Right lobe of liver (tissue), 6 donors: Measurements from ENCODE around the gene NUP153. TPM values are rescaled to one million over a fixed set of nuclear protein-coding genes. Genes with fewer than 3 reads are reported as not detected.
A peak's percentile ranks its signal among the peaks of the same experiment; 100 is the strongest.

Source experiments
- ATAC-seq, 4 donors: fragments of 200-7000 bp; cut with Tn5 transposase; one replicate each; pipeline ENCODE4 v1.9.1; 2020; ENCODE audit warnings: mild to moderate bottlenecking in 4 of 4, moderate library complexity in 4 of 4
- DNase-seq, 3 donors: peaks; one replicate each; pipeline ENCODE4 v3.0.0-alpha.2; 2020
- H3K27ac ChIP-seq, 3 donors: fragments of 200-600 bp; one replicate each; pipeline ENCODE4 v1.8.0; 2022
- H3K27me3 ChIP-seq, 2 donors: fragments of 200-600 bp; one replicate each; pipeline ENCODE4 v1.8.0; 2022
- H3K36me3 ChIP-seq, 4 donors: fragments of 200-600 bp; sonication (generic) in 1 of 4; one replicate each; pipeline versions ENCODE4 v1.5.1 to v1.8.0; 2017 to 2022; ENCODE audit warnings: control low read depth in 1 of 4
- H3K4me1 ChIP-seq, 4 donors: fragments of 200-600 bp; sonication (generic) in 1 of 4; one replicate each; pipeline versions ENCODE4 v1.5.1 to v1.8.0; 2017 to 2022; ENCODE audit warnings: control low read depth in 1 of 4
- H3K4me3 ChIP-seq, 3 donors: fragments of 200-600 bp; one replicate each; pipeline ENCODE4 v1.8.0; 2022
- H3K9me3 ChIP-seq, 4 donors: fragments of 200-600 bp; sonication (generic) in 1 of 4; one replicate each; pipeline versions ENCODE4 v1.5.1 to v1.8.0; 2017 to 2022; ENCODE audit warnings: control low read depth in 1 of 4
- CTCF ChIP-seq, 4 donors: fragments of 200-600 bp in 3 of 4; fragments of 450-650 bp in 1 of 4; IDR thresholded peaks; one replicate each; pipeline versions ENCODE4 v1.5.1 to v1.8.0; 2016 to 2022; ENCODE audit warnings: antibody characterized with exemption in 4 of 4, mild to moderate bottlenecking in 2 of 4
- POLR2A ChIP-seq: fragments of 450-650 bp; IDR thresholded peaks from one replicate; pipeline ENCODE4 v1.6.1; 2017; ENCODE audit warnings: antibody characterized with exemption, mild to moderate bottlenecking
- WGBS: methylation state at CpG from one replicate; pipeline ENCODE4 v1.1.6; 2018; ENCODE audit warnings: low coverage, low lambda C conversion rate; ENCODE audit not compliant: insufficient coverage; ENCODE audit errors: missing lambda C conversion rate; 5-methylcytosine and 5-hydroxymethylcytosine counted together
- intact Hi-C, 2 donors: fragments of 100-400 bp; cut with DNase I; formaldehyde crosslinking; loops; one replicate each; pipeline versions ENCODE4 v1.11.2 to v1.14.1; 2022
- total RNA-seq, 6 experiments: library from RNA; depleted of rRNA in 2 of 6; stranded (reverse); fragments of >200 nt in 2 of 6; fragmentation: NEBNext Ultra II Directional in 3 of 6; extraction: Animal tissue kit (Norgen Biotek cat#: 25700) in 3 of 6; gene quantifications; one replicate each; pipeline versions ENCODE4 v1.1.0 to v1.2.4, GENCODE V29; 2016 to 2023
- donor health status: DM: no; HTN: yes; CAD: no.
- donor health status: DM: no; HTN: no; CAD: no.
- donor health status: DM: no; HTN: no; CAD: no.
- donor health status: DM: no; HTN: yes; CAD: no.
- donor health status: DM: no; HTN: yes; CAD: no.

The NUP153 gene
- total RNA-seq, 6 experiments from 2014 or later: 14.6 to 20.8 (median 19.0) TPM

GRCh38 chr6:17673543-17674254, 33.0 kb downstream of the NUP153 start:
- TF ChIP-seq CTCF (IDR thresholded peaks at IDR 0.05) (no peak), POLR2A (no peak)

GRCh38 chr6:17672064-17672718, 34.5 kb downstream of the NUP153 start:
- WGBS: 28% methylated on average over 7 of the region's 7 CpGs
- peaks cover 0 to 7% (median 0%) of the 10 kb centered on the region in 4 donors for H3K4me1 ChIP-seq
- no peaks in the 10 kb centered on the region for H3K27me3 ChIP-seq
- TF ChIP-seq POLR2A (peak; percentile 38), CTCF (IDR thresholded peaks at IDR 0.05) (no peak)
- intact Hi-C loops: no loop called here
- peak overlapping the region in 2 of 3 donors; percentile 75 to 79 for H3K27ac ChIP-seq
- DNase-seq (peak; percentile 40 to 81 (median 58)), ATAC-seq (peak; percentile 96 to 98 (median 96))
- H3K9me3 ChIP-seq: no peaks in the 10 kb centered on the region
- H3K4me3 ChIP-seq: no peak overlapping the region
- peaks cover 6 to 32% (median 8%) of the 10 kb centered on the region in 4 donors for H3K36me3 ChIP-seq

More at GRCh38 chr6:17673543-17674254, 33.0 kb downstream of the NUP153 start:
- Histone ChIP-seq H3K36me3 (peaks cover 0 to 20% (median 5%) of the 10 kb centered on the region in 4 donors), H3K4me3 (no peak overlapping the region), H3K27ac (no peak overlapping the region), H3K9me3 (no peaks in the 10 kb centered on the region), H3K27me3 (no peaks in the 10 kb centered on the region), H3K4me1 (peaks cover 0 to 17% (median 5%) of the 10 kb centered on the region in 4 donors)
- ATAC-seq: no peak
- no peak for DNase-seq
- 91% methylated on average over 4 of the region's 4 CpGs for WGBS
- intact Hi-C loops: no loop called here

- TF ChIP-seq CTCF (IDR thresholded peaks at IDR 0.05) (no peak), POLR2A (no peak)
- Histone ChIP-seq H3K4me3 (no peak overlapping the region), H3K27ac (no peak overlapping the region), H3K4me1 (peaks cover 0 to 4% (median 0%) of the 10 kb centered on the region in 4 donors), H3K9me3 (no peaks in the 10 kb centered on the region), H3K27me3 (no peaks in the 10 kb centered on the region), H3K36me3 (peaks cover 6 to 47% (median 8%) of the 10 kb centered on the region in 4 donors)
- intact Hi-C loops: no loop called here
- DNase-seq: no peak
- WGBS: 100% methylated on average over 1 of the region's 1 CpG
- no peak for ATAC-seq
Measured at GRCh38 chr6:17666646-17667045, 40.1 kb downstream of the NUP153 start.

GRCh38 chr6:17665132-17665531, 41.6 kb downstream of the NUP153 start:
- Histone ChIP-seq H3K9me3 (no peaks in the 10 kb centered on the region), H3K4me3 (no peak overlapping the region), H3K27ac (no peak overlapping the region), H3K27me3 (no peaks in the 10 kb centered on the region), H3K36me3 (peaks cover 6 to 62% (median 13%) of the 10 kb centered on the region in 4 donors), H3K4me1 (no peaks in the 10 kb centered on the region)
- ATAC-seq: no peak
- WGBS: 60% methylated on average over 1 of the region's 1 CpG
- intact Hi-C loops: no loop called here
- DNase-seq: no peak
- TF ChIP-seq POLR2A (no peak), CTCF (IDR thresholded peaks at IDR 0.05) (no peak)
